ENCODE data around the gene CMTM1.

Gene CMTM1

DNA sequence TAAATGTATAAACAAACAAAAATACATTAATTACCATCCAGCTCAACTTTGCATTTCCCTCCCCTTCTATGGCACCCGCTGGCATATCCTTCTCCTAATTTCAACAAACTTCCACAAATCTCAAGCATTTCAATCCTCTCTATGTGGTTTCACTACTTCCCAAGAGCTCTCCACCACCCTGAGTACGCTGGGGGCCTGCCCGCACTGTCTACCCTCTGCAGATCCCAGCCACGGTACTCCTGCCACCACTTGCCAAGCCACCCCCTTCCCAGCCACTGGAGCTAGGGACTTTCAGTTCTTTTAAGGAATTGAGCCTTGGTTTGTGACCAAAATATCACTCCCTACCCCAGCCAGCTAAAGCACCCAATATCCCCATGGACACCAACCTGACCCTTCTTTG lies 18.2 kb upstream of the CMTM1 start:
- Histone ChIP-seq H3K27ac (ENCODE audit: poor library complexity, severe bottlenecking) (peak overlapping the region; percentile 68), H3K4me3 (ENCODE audit: severe bottlenecking) (no peak overlapping the region), H3K27me3 (ENCODE audit: insufficient read depth, poor library complexity, severe bottlenecking) (no peaks in the 10 kb centered on the region), H3K36me3 (ENCODE audit: low read depth) (peaks cover 8% of the 10 kb centered on the region), H3K4me1 (ENCODE audit: insufficient read depth, poor library complexity, severe bottlenecking) (peaks cover 16% of the 10 kb centered on the region), H3K9me3 (ENCODE audit: severe bottlenecking) (no peaks in the 10 kb centered on the region)
- TF ChIP-seq, protein P1, sequence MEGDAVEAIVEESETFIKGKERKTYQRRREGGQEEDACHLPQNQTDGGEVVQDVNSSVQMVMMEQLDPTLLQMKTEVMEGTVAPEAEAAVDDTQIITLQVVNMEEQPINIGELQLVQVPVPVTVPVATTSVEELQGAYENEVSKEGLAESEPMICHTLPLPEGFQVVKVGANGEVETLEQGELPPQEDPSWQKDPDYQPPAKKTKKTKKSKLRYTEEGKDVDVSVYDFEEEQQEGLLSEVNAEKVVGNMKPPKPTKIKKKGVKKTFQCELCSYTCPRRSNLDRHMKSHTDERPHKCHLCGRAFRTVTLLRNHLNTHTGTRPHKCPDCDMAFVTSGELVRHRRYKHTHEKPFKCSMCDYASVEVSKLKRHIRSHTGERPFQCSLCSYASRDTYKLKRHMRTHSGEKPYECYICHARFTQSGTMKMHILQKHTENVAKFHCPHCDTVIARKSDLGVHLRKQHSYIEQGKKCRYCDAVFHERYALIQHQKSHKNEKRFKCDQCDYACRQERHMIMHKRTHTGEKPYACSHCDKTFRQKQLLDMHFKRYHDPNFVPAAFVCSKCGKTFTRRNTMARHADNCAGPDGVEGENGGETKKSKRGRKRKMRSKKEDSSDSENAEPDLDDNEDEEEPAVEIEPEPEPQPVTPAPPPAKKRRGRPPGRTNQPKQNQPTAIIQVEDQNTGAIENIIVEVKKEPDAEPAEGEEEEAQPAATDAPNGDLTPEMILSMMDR (IDR thresholded peaks at IDR 0.05; ENCODE audit: poor library complexity, severe bottlenecking): no peak
- DNase-seq (ENCODE audit: low spot score) (no peak), ATAC-seq (ENCODE audit: low read depth) (no peak)

DNA sequence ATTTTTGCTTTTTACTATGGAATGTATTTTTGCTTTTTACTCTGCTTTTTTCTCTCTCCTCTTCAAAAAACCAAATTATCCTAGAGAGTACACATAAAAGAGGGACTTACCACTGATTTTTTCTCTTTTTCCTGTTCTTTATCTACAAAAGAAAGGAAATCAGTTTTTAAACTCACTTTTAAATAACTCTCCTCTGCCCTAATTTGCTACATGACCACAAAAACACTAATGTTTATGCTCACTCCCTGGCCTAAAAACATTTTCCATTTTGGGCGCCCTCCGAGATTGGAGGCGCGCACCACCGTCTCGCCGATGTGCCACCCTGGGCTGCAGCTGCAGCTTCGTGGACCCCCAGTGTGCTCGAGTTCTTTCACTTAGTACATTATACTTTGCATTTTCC lies 17.4 kb upstream of the CMTM1 start:
- TF ChIP-seq, protein P1 (IDR thresholded peaks at IDR 0.05; ENCODE audit: poor library complexity, severe bottlenecking): no peak
- DNase-seq (ENCODE audit: low spot score) (no peak), ATAC-seq (ENCODE audit: low read depth) (no peak)
- peaks cover 24% of the 10 kb centered on the region for H3K4me1 ChIP-seq (ENCODE audit: insufficient read depth, poor library complexity, severe bottlenecking)
- H3K36me3 ChIP-seq (ENCODE audit: low read depth): peaks cover 14% of the 10 kb centered on the region
- H3K27ac ChIP-seq (ENCODE audit: poor library complexity, severe bottlenecking): peak overlapping the region; percentile 68
- no peaks in the 10 kb centered on the region for H3K27me3 ChIP-seq (ENCODE audit: insufficient read depth, poor library complexity, severe bottlenecking)
- peak overlapping the region; percentile 97 for H3K4me3 ChIP-seq (ENCODE audit: severe bottlenecking)
- H3K9me3 ChIP-seq (ENCODE audit: severe bottlenecking): no peaks in the 10 kb centered on the region

GRCh38 chr16:66549284-66550131 lies 16.7 kb upstream of the CMTM1 start, which contains the start of gene TK2:
TSS of gene TK2 (minus strand) at chr16:66550122. CDS start at chr16:66550061, 61 bp downstream.
- TF ChIP-seq, protein P1 (IDR thresholded peaks at IDR 0.05; ENCODE audit: poor library complexity, severe bottlenecking): peak; percentile 46
- peak within 1 kb of the TSS; percentile 97 for H3K4me3 ChIP-seq (ENCODE audit: severe bottlenecking)

GRCh38 chr16:66551348-66551759 lies 14.9 kb upstream of the CMTM1 start:
- H3K9me3 ChIP-seq (ENCODE audit: severe bottlenecking): no peaks in the 10 kb centered on the region
- peak overlapping the region; percentile 44 for H3K27ac ChIP-seq (ENCODE audit: poor library complexity, severe bottlenecking)
- TF ChIP-seq, protein P1 (IDR thresholded peaks at IDR 0.05; ENCODE audit: poor library complexity, severe bottlenecking): peak; percentile 21
- ATAC-seq (ENCODE audit: low read depth) (no peak), DNase-seq (ENCODE audit: low spot score) (no peak)
- peaks cover 24% of the 10 kb centered on the region for H3K4me1 ChIP-seq (ENCODE audit: insufficient read depth, poor library complexity, severe bottlenecking)
- peaks cover 24% of the 10 kb centered on the region for H3K36me3 ChIP-seq (ENCODE audit: low read depth)
- no peaks in the 10 kb centered on the region for H3K27me3 ChIP-seq (ENCODE audit: insufficient read depth, poor library complexity, severe bottlenecking)
- no peak overlapping the region for H3K4me3 ChIP-seq (ENCODE audit: severe bottlenecking)

More at GRCh38 chr16:66549284-66550131, 16.7 kb upstream of the CMTM1 start, which contains the start of gene TK2:
- no peak for DNase-seq (ENCODE audit: low spot score)
- Histone ChIP-seq H3K27me3 (ENCODE audit: insufficient read depth, poor library complexity, severe bottlenecking) (no peaks in the 10 kb centered on the region), H3K4me1 (ENCODE audit: insufficient read depth, poor library complexity, severe bottlenecking) (peaks cover 24% of the 10 kb centered on the region), H3K9me3 (ENCODE audit: severe bottlenecking) (no peaks in the 10 kb centered on the region), H3K27ac (ENCODE audit: poor library complexity, severe bottlenecking) (peak within 1 kb of the TSS; percentile 68), H3K36me3 (ENCODE audit: low read depth) (peaks cover 20% of the 10 kb centered on the region)
- peak; percentile 70 for ATAC-seq (ENCODE audit: low read depth)

Data from RWPE2 (cell line).